ENCODE results near the gene APOB. TPM values are rescaled to one million over a fixed set of nuclear protein-coding genes. Genes with fewer than 3 reads are reported as not detected.

APOB gene
- total RNA-seq (0.09 TPM), polyA plus RNA-seq (0.07 TPM)
- long read RNA-seq, donor 1 = 0 reads
- long read RNA-seq, donor 2, partial matches to known transcripts = 7 of 7 reads
- long read RNA-seq, donor 2, other reads (novel, unspliced or antisense) = 0 of 7 reads
- long read RNA-seq, donor 3 = 0 reads
- long read RNA-seq, donor 4 = 0 reads
- long read RNA-seq, donor 5 = 0 reads
- long read RNA-seq, donor 6 = 0 reads
- long read RNA-seq, donor 7 = 0 reads
- long read RNA-seq, donor 8 = 0 reads
- long read RNA-seq, donor 9 = 0 reads
- long read RNA-seq, donor 10 = 0 reads

GRCh38 chr2:21043744-21044532, at the start of gene APOB:
Gene APOB, minus strand, starts transcription at chr2:21044073. Its CDS starts 128 bp downstream, at chr2:21043945.
- H3K27ac ChIP-seq (ENCODE audit: low read depth in 1 of 2, low read length in 1 of 2) = no peak within 1 kb of the TSS
- DNase-seq (ENCODE audit: low read depth in 6 of 9, low spot score in 9 of 9) = no peak
- no peaks in the 10 kb centered on the region for H3K4me1 ChIP-seq (ENCODE audit: control insufficient read depth in 2 of 2, insufficient read depth in 2 of 2, low read length in 2 of 2)
- no peaks in the 10 kb centered on the region for H3K9me3 ChIP-seq (ENCODE audit: control insufficient read depth in 2 of 2, insufficient read depth in 1 of 2, low read length in 1 of 2)
- peaks cover 15 to 29% of the 10 kb centered on the region in 2 donors for H3K27me3 ChIP-seq (ENCODE audit: control insufficient read depth in 2 of 2, insufficient read depth in 1 of 2, low read length in 1 of 2)
- H3K36me3 ChIP-seq (ENCODE audit: control insufficient read depth in 2 of 2, insufficient read depth in 2 of 2, low read length in 1 of 2) = no peaks in the 10 kb centered on the region
- 22% methylated on average over 51 of the region's 51 CpGs for WGBS
- no peak within 1 kb of the TSS for H3K4me3 ChIP-seq (ENCODE audit: low read length in 2 of 2)

- H3K4me1 ChIP-seq (ENCODE audit: control insufficient read depth in 2 of 2, insufficient read depth in 2 of 2, low read length in 2 of 2) = no peaks in the 10 kb centered on the region
- no peak overlapping the region for H3K27ac ChIP-seq (ENCODE audit: low read depth in 1 of 2, low read length in 1 of 2)
- H3K36me3 ChIP-seq (ENCODE audit: control insufficient read depth in 2 of 2, insufficient read depth in 2 of 2, low read length in 1 of 2) = no peaks in the 10 kb centered on the region
- H3K9me3 ChIP-seq (ENCODE audit: control insufficient read depth in 2 of 2, insufficient read depth in 1 of 2, low read length in 1 of 2) = no peaks in the 10 kb centered on the region
- no peak overlapping the region for H3K4me3 ChIP-seq (ENCODE audit: low read length in 2 of 2)
- no peak for DNase-seq (ENCODE audit: low read depth in 6 of 9, low spot score in 9 of 9)
- H3K27me3 ChIP-seq (ENCODE audit: control insufficient read depth in 2 of 2, insufficient read depth in 1 of 2, low read length in 1 of 2) = no peaks in the 10 kb centered on the region
- 90% methylated on average over 3 of the region's 3 CpGs for WGBS
Observed at GRCh38 chr2:21092308-21092869, 48.5 kb upstream of the APOB start.

DNA sequence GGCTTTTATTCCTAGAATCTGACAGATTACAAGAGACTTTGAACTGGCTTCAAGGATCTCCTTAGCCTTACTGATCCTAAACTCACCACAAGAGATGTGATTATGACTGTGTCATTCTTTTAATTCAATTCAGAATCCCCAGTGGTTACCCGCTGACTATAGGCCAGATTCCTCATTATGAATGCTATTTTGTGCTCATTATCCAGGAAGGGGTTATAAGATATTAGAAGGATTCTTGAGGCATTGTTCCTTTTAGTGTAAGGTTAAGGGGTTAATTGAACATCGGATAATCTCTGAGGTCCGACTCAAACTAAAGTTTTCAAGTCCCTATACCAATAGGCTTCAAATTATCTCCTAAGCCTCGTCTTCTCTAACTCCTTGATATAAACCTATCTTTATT, 40.5 kb upstream of the APOB start:
- H3K36me3 ChIP-seq (ENCODE audit: control insufficient read depth in 2 of 2, insufficient read depth in 2 of 2, low read length in 1 of 2) = no peaks in the 10 kb centered on the region
- no peaks in the 10 kb centered on the region for H3K9me3 ChIP-seq (ENCODE audit: control insufficient read depth in 2 of 2, insufficient read depth in 1 of 2, low read length in 1 of 2)
- no peak overlapping the region for H3K27ac ChIP-seq (ENCODE audit: low read depth in 1 of 2, low read length in 1 of 2)
- no peak for DNase-seq (ENCODE audit: low read depth in 6 of 9, low spot score in 9 of 9)
- no peaks in the 10 kb centered on the region for H3K4me1 ChIP-seq (ENCODE audit: control insufficient read depth in 2 of 2, insufficient read depth in 2 of 2, low read length in 2 of 2)
- no peak overlapping the region for H3K4me3 ChIP-seq (ENCODE audit: low read length in 2 of 2)
- 93% methylated on average over 4 of the region's 4 CpGs for WGBS
- H3K27me3 ChIP-seq (ENCODE audit: control insufficient read depth in 2 of 2, insufficient read depth in 1 of 2, low read length in 1 of 2) = no peaks in the 10 kb centered on the region

DNA sequence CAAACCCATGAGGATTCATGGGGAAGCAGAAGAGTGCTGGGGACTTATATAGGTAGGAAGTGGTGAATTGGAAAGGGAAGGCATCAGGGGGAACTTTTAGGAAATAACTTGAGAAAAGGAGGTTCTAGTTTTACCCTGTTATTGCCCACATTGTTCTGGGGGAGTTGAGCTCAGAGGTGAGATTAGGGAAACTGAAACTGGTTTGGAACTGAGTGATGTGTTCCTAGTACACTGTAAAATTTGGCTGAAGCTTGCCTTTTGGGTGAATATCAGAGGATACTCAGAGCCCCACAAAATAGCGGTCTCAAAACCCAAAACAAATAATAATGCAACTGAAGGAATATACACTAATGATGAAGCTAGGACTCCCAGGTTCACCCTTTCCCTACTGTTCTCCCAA, 39.6 kb upstream of the APOB start:
- Histone ChIP-seq H3K36me3 (ENCODE audit: control insufficient read depth in 2 of 2, insufficient read depth in 2 of 2, low read length in 1 of 2) (no peaks in the 10 kb centered on the region), H3K27ac (ENCODE audit: low read depth in 1 of 2, low read length in 1 of 2) (no peak overlapping the region), H3K4me3 (ENCODE audit: low read length in 2 of 2) (no peak overlapping the region), H3K9me3 (ENCODE audit: control insufficient read depth in 2 of 2, insufficient read depth in 1 of 2, low read length in 1 of 2) (no peaks in the 10 kb centered on the region), H3K27me3 (ENCODE audit: control insufficient read depth in 2 of 2, insufficient read depth in 1 of 2, low read length in 1 of 2) (no peaks in the 10 kb centered on the region), H3K4me1 (ENCODE audit: control insufficient read depth in 2 of 2, insufficient read depth in 2 of 2, low read length in 2 of 2) (no peaks in the 10 kb centered on the region)
- 98% methylated on average over 1 of the region's 1 CpG for WGBS
- no peak for DNase-seq (ENCODE audit: low read depth in 6 of 9, low spot score in 9 of 9)

- no peaks in the 10 kb centered on the region for H3K36me3 ChIP-seq (ENCODE audit: control insufficient read depth in 2 of 2, insufficient read depth in 2 of 2, low read length in 1 of 2)
- H3K27ac ChIP-seq (ENCODE audit: low read depth in 1 of 2, low read length in 1 of 2) = no peak overlapping the region
- 73% methylated on average over 1 of the region's 1 CpG for whole genome bisulfite sequencing
- no peaks in the 10 kb centered on the region for H3K27me3 ChIP-seq (ENCODE audit: control insufficient read depth in 2 of 2, insufficient read depth in 1 of 2, low read length in 1 of 2)
- no peak overlapping the region for H3K4me3 ChIP-seq (ENCODE audit: low read length in 2 of 2)
- H3K9me3 ChIP-seq (ENCODE audit: control insufficient read depth in 2 of 2, insufficient read depth in 1 of 2, low read length in 1 of 2) = no peaks in the 10 kb centered on the region
- no peak for DNase-seq (ENCODE audit: low read depth in 6 of 9, low spot score in 9 of 9)
- H3K4me1 ChIP-seq (ENCODE audit: control insufficient read depth in 2 of 2, insufficient read depth in 2 of 2, low read length in 2 of 2) = no peaks in the 10 kb centered on the region
Observed at GRCh38 chr2:21078296-21078695, 34.4 kb upstream of the APOB start.

- H3K9me3 ChIP-seq (ENCODE audit: control insufficient read depth in 2 of 2, insufficient read depth in 1 of 2, low read length in 1 of 2) = no peaks in the 10 kb centered on the region
- H3K4me3 ChIP-seq (ENCODE audit: low read length in 2 of 2) = no peak overlapping the region
- H3K27ac ChIP-seq (ENCODE audit: low read depth in 1 of 2, low read length in 1 of 2) = no peak overlapping the region
- H3K27me3 ChIP-seq (ENCODE audit: control insufficient read depth in 2 of 2, insufficient read depth in 1 of 2, low read length in 1 of 2) = no peaks in the 10 kb centered on the region
- no peaks in the 10 kb centered on the region for H3K4me1 ChIP-seq (ENCODE audit: control insufficient read depth in 2 of 2, insufficient read depth in 2 of 2, low read length in 2 of 2)
- DNase-seq (ENCODE audit: low read depth in 6 of 9, low spot score in 9 of 9) = no peak
- 91% methylated on average over 4 of the region's 4 CpGs for WGBS
- H3K36me3 ChIP-seq (ENCODE audit: control insufficient read depth in 2 of 2, insufficient read depth in 2 of 2, low read length in 1 of 2) = no peaks in the 10 kb centered on the region
Observed at GRCh38 chr2:21072477-21073242, 28.8 kb upstream of the APOB start.

DNA sequence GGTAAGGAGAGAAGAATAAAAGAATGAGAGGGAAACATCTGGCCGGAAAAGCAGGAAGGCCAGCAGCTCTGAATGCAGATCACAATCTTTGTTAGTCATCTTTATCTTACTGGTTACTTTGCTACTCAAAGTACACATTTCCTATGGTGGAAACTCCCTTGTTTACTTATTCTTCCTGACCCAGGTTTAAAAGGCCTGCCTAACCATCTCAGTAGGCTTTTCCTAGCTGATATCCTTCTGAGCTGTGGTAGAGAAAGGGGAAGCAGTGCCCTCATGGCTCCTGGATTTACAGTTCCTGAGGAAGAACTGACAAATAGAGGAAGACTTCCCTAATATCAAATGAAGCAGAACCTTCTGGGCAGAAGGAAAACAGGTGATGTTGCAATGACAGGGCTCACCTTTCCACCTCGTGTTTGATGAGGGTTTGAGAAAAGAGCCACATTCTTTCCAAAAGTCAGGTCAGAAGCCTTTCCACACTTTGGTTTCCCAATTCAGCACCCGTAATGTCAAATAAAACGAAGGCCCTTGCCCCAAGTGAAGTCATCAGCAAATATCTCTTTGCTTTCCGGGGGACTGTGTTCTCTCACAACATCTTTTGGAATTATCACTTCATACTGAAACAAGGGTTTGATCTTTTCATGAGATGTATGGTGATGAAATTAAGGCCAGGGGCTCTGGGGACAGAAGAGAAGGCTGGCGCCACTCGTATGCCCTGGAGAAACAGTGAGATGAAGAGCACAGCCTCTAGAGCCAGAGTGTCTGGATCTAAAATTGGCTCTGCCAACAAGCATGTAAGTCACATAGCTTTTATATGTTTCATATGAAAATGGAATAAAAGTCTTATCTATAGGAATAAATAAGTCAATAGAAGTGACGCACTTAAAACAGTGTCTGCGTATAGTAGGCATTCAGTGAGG, 26.7 kb upstream of the APOB start:
- no peak for DNase-seq (ENCODE audit: low read depth in 6 of 9, low spot score in 9 of 9)
- H3K27ac ChIP-seq (ENCODE audit: low read depth in 1 of 2, low read length in 1 of 2) = no peak overlapping the region
- H3K4me1 ChIP-seq (ENCODE audit: control insufficient read depth in 2 of 2, insufficient read depth in 2 of 2, low read length in 2 of 2) = no peaks in the 10 kb centered on the region
- H3K27me3 ChIP-seq (ENCODE audit: control insufficient read depth in 2 of 2, insufficient read depth in 1 of 2, low read length in 1 of 2) = no peaks in the 10 kb centered on the region
- no peaks in the 10 kb centered on the region for H3K9me3 ChIP-seq (ENCODE audit: control insufficient read depth in 2 of 2, insufficient read depth in 1 of 2, low read length in 1 of 2)
- H3K4me3 ChIP-seq (ENCODE audit: low read length in 2 of 2) = no peak overlapping the region
- 77% methylated on average over 9 of the region's 9 CpGs for WGBS
- H3K36me3 ChIP-seq (ENCODE audit: control insufficient read depth in 2 of 2, insufficient read depth in 2 of 2, low read length in 1 of 2) = no peaks in the 10 kb centered on the region

DNA sequence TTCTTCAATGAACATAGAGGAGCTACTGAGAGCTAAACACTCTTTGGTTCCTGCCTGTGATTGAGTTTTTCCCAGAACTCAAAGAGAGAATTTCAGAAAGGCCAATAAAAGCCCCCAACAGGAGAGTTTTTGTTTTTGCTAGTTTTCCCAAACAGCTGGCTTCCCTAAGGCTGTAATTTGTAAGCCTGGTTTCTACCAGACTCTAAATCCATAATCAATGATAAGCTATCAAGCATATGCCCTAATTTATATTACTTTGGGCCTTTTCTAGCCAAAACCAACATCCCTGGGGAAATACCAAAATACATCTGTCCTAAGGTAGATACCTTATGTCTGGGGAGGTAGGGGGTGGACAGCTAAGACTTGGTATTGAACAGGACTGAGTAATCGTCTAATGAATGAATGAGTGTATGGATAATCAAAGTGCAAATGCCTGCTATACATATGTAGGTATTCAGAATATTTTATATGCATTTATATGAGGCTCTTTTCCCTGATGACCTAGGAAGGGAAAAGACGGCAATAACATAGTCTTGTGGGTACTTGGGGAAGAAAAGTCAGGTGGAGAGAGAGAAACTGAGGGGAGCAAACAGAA, 26.0 kb upstream of the APOB start:
- H3K36me3 ChIP-seq (ENCODE audit: control insufficient read depth in 2 of 2, insufficient read depth in 2 of 2, low read length in 1 of 2) = no peaks in the 10 kb centered on the region
- no peaks in the 10 kb centered on the region for H3K27me3 ChIP-seq (ENCODE audit: control insufficient read depth in 2 of 2, insufficient read depth in 1 of 2, low read length in 1 of 2)
- no peaks in the 10 kb centered on the region for H3K4me1 ChIP-seq (ENCODE audit: control insufficient read depth in 2 of 2, insufficient read depth in 2 of 2, low read length in 2 of 2)
- no peak for DNase-seq (ENCODE audit: low read depth in 6 of 9, low spot score in 9 of 9)
- H3K9me3 ChIP-seq (ENCODE audit: control insufficient read depth in 2 of 2, insufficient read depth in 1 of 2, low read length in 1 of 2) = no peaks in the 10 kb centered on the region
- H3K27ac ChIP-seq (ENCODE audit: low read depth in 1 of 2, low read length in 1 of 2) = no peak overlapping the region
- WGBS = 41% methylated on average over 2 of the region's 2 CpGs
- H3K4me3 ChIP-seq (ENCODE audit: low read length in 2 of 2) = no peak overlapping the region

Data from thymus (tissue), 14 donors.